ENCODE measurements around the gene APEH.
"Not testable (repeated sequence)": the region's sequence is repeated elsewhere in the genome, so short reads cannot be mapped to it uniquely, and the experiment has no call there.

Gene APEH

DNA sequence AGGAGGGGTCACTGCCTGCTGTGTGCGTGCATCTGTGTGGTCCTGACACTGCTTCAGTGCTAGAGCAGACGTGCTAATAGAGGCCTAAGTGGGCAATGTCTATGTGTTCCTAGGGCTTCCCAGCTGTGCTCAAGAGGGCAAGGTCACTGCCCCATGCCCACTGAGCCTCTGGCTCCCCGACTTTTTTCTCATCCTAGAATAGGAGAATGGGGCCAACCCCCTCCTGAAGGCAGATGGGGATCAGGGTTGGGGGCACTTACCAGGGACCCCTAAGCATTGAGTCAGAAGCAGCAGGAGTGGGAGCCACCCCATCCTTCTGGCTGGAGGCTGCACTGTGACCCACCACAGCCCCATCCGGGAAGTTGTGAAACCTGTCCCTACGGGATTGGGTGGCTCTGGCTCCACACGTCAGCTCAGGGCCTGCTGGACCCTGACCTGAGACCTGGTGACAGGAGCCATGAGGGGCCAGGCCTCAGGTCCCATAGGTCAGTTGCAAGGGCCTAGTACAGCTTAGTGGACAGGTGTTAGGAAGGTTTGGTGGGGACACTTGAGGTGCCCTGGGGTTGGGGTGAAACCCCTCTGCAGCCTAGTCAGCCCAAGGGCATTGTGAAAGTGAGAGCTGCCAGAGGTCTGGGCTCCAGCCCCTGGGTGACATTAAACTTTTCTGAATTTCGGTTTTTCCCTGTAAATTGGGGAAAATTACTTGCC lies 14.3 kb downstream of the APEH start:
- Histone ChIP-seq H3K27me3 (replicated peaks in 2 of 5; ENCODE audit: control insufficient read depth in 4 of 5, insufficient read depth in 5 of 5, low read length in 4 of 5) (peaks cover 0 to 14% (median 2%) of the 10 kb centered on the region in 5 experiments), H3K36me3 (ENCODE audit: control insufficient read depth in 4 of 4, insufficient read depth in 4 of 4, low read length in 3 of 4) (peaks cover 2 to 10% (median 5%) of the 10 kb centered on the region in 4 experiments), H3K4me3 (ENCODE audit: control insufficient read depth in 1 of 7, extremely low read depth in 1 of 7, insufficient read depth in 4 of 7, low read depth in 2 of 7, low read length in 6 of 7) (peak overlapping the region in 6 of 7 experiments; percentile 80 to 91 (median 85)), H3K4me1 (ENCODE audit: control extremely low read depth in 1 of 4, control insufficient read depth in 4 of 4, insufficient read depth in 4 of 4, low read length in 3 of 4) (peaks cover 0 to 30% (median 25%) of the 10 kb centered on the region in 4 experiments), H3K27ac (ENCODE audit: insufficient read depth in 1 of 2, low read depth in 1 of 2, low read length in 2 of 2, poor library complexity in 1 of 2, severe bottlenecking in 2 of 2) (peak overlapping the region in 1 of 2 experiments; percentile 83)
- DNase-seq; CTCF ChIA-PET; H3K9me3 ChIP-seq (ENCODE audit: control extremely low read depth in 1 of 5, control insufficient read depth in 4 of 5, insufficient read depth in 2 of 5, low read depth in 1 of 5, low read length in 4 of 5): not testable (repeated sequence)
- POLR2A ChIA-PET, result interaction anchor here (0.6 kb wide), 1 partner anchor 24 kb away, joined by 3 read pairs; no protein-coding TSS in a partner anchor
- WGBS (ENCODE audit: insufficient coverage), result 100% methylated on average over 4 of the region's 7 CpGs

DNA sequence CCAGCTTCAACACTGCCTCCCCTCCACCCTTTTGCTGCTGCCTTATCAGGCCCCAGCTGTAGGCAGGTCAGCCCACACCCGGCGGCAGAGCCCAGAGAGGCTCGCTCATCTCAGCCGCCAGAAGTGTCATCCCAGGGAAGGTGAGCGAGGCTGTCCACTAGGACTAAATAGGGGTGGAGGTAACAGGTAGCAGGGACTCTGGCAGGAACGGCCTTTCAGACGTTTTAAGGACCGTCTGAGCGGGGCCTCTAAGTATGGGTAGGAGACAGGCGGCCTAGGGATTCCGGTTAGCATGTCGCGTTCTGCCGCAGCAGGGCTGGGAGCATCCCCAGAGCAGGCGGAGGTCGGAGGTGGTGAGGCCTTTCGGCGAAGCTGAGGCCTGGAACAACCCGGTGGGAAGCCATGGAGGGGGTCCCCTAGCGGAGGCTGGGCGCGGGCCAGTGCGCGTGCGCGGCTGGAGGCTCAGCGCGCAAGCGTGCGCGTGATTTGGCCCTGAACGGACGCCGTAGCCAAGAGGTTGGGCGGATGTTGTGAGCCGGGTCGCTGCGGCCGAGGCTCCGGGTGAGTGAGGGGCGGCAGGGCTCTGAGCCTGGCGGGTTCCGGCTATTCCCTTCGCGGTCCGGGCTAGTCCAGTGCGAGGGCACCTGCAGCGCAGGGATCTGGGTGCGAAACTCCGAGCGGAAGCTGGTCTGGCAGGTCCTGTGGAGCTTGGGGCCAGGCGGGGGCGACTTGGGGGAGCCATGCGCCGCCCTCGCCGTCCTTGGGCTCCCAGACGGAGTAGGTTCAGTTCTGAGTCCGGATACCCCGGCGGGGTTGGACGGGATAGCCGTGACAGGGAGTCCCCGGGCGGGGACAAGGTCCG lies 15.1 kb downstream of the APEH start, which contains the start of the genes MST1 and RNF123:
Gene MST1 (minus strand): TSS at position 429 of the 862 bp plus-strand sequence. CDS start 783 bp downstream, outside the sequence.
Gene RNF123 (plus strand): TSS at position 512 of the 862 bp plus-strand sequence. CDS start 1,609 bp downstream, outside the sequence.
- peaks cover 0 to 30% (median 25%) of the 10 kb centered on the region in 4 experiments for H3K4me1 ChIP-seq (ENCODE audit: control extremely low read depth in 1 of 4, control insufficient read depth in 4 of 4, insufficient read depth in 4 of 4, low read length in 3 of 4)
- H3K4me3 ChIP-seq (ENCODE audit: control insufficient read depth in 1 of 7, extremely low read depth in 1 of 7, insufficient read depth in 4 of 7, low read depth in 2 of 7, low read length in 6 of 7), result peak within 1 kb of the TSS; percentile 78 to 91 (median 82)
- peaks cover 0 to 14% (median 2%) of the 10 kb centered on the region in 5 experiments for H3K27me3 ChIP-seq (replicated peaks in 2 of 5; ENCODE audit: control insufficient read depth in 4 of 5, insufficient read depth in 5 of 5, low read length in 4 of 5)
- peak within 1 kb of the TSS; percentile 70 to 83 for H3K27ac ChIP-seq (ENCODE audit: insufficient read depth in 1 of 2, low read depth in 1 of 2, low read length in 2 of 2, poor library complexity in 1 of 2, severe bottlenecking in 2 of 2)
- H3K36me3 ChIP-seq (ENCODE audit: control insufficient read depth in 4 of 4, insufficient read depth in 4 of 4, low read length in 3 of 4), result peaks cover 0 to 4% (median 1%) of the 10 kb centered on the region in 4 experiments
- ChIA-PET CTCF (interaction anchor here (0.6 to 0.7 kb wide), 2 partner anchors 11 to 18 kb away, joined by 3 read pairs; no protein-coding TSS in a partner anchor), POLR2A (interaction anchor here (0.6 kb wide), 1 partner anchor 23 kb away, joined by 3 read pairs; no protein-coding TSS in a partner anchor)
- H3K9me3 ChIP-seq (ENCODE audit: control extremely low read depth in 1 of 5, control insufficient read depth in 4 of 5, insufficient read depth in 2 of 5, low read depth in 1 of 5, low read length in 4 of 5), result no peaks in the 10 kb centered on the region
- WGBS (ENCODE audit: insufficient coverage), result under 1% methylated on average over 47 of the region's 66 CpGs
- peak; percentile 91 to 94 (median 93) for DNase-seq

- CTCF ChIA-PET, result interaction anchor here (0.6 kb wide), 1 partner anchor 12 kb away, joined by 3 read pairs; no protein-coding TSS in a partner anchor
- peak overlapping the region; percentile 78 to 91 (median 82) for H3K4me3 ChIP-seq (ENCODE audit: control insufficient read depth in 1 of 7, extremely low read depth in 1 of 7, insufficient read depth in 4 of 7, low read depth in 2 of 7, low read length in 6 of 7)
- peaks cover 0 to 12% (median 2%) of the 10 kb centered on the region in 5 experiments for H3K27me3 ChIP-seq (replicated peaks in 2 of 5; ENCODE audit: control insufficient read depth in 4 of 5, insufficient read depth in 5 of 5, low read length in 4 of 5)
- peak; percentile 20 to 57 (median 41) for DNase-seq
- WGBS (ENCODE audit: insufficient coverage), result 10% methylated on average over 4 of the region's 16 CpGs
- peaks cover 0 to 30% (median 25%) of the 10 kb centered on the region in 4 experiments for H3K4me1 ChIP-seq (ENCODE audit: control extremely low read depth in 1 of 4, control insufficient read depth in 4 of 4, insufficient read depth in 4 of 4, low read length in 3 of 4)
- H3K9me3 ChIP-seq (ENCODE audit: control extremely low read depth in 1 of 5, control insufficient read depth in 4 of 5, insufficient read depth in 2 of 5, low read depth in 1 of 5, low read length in 4 of 5); H3K36me3 ChIP-seq (ENCODE audit: control insufficient read depth in 4 of 4, insufficient read depth in 4 of 4, low read length in 3 of 4); POLR2A ChIA-PET: not testable (repeated sequence)
- peak overlapping the region; percentile 70 to 83 for H3K27ac ChIP-seq (ENCODE audit: insufficient read depth in 1 of 2, low read depth in 1 of 2, low read length in 2 of 2, poor library complexity in 1 of 2, severe bottlenecking in 2 of 2)
Observed at GRCh38 chr3:49689908-49690624, 15.9 kb downstream of the APEH start.

DNA sequence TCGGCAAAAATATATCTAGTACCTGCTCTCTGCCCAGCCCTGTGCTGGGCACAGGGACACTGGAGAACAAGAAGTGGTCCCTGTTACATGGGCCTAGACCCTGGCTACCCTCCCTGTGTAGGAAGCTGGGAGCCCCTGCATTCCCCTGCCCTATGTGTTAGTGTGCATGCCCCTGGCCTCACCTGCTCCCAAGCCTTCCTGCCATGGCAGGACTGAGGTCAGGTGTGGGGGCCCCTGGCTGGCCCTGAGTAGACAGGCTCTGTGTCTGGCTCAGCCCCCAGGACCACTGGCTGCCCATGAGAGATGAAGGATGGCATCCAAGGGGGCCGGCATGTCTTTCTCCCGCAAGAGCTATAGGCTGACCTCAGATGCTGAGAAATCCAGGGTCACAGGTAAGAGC lies 16.7 kb downstream of the APEH start:
- H3K36me3 ChIP-seq (ENCODE audit: control insufficient read depth in 4 of 4, insufficient read depth in 4 of 4, low read length in 3 of 4); POLR2A ChIA-PET; H3K27me3 ChIP-seq (replicated peaks in 2 of 5; ENCODE audit: control insufficient read depth in 4 of 5, insufficient read depth in 5 of 5, low read length in 4 of 5); H3K4me3 ChIP-seq (ENCODE audit: control insufficient read depth in 1 of 7, extremely low read depth in 1 of 7, insufficient read depth in 4 of 7, low read depth in 2 of 7, low read length in 6 of 7); H3K27ac ChIP-seq (ENCODE audit: insufficient read depth in 1 of 2, low read depth in 1 of 2, low read length in 2 of 2, poor library complexity in 1 of 2, severe bottlenecking in 2 of 2); DNase-seq; CTCF ChIA-PET; H3K9me3 ChIP-seq (ENCODE audit: control extremely low read depth in 1 of 5, control insufficient read depth in 4 of 5, insufficient read depth in 2 of 5, low read depth in 1 of 5, low read length in 4 of 5): not testable (repeated sequence)
- H3K4me1 ChIP-seq (ENCODE audit: control extremely low read depth in 1 of 4, control insufficient read depth in 4 of 4, insufficient read depth in 4 of 4, low read length in 3 of 4), result peaks cover 0 to 30% (median 24%) of the 10 kb centered on the region in 4 experiments
- WGBS (ENCODE audit: insufficient coverage), result 100% methylated on average over 1 of the region's 3 CpGs

DNA sequence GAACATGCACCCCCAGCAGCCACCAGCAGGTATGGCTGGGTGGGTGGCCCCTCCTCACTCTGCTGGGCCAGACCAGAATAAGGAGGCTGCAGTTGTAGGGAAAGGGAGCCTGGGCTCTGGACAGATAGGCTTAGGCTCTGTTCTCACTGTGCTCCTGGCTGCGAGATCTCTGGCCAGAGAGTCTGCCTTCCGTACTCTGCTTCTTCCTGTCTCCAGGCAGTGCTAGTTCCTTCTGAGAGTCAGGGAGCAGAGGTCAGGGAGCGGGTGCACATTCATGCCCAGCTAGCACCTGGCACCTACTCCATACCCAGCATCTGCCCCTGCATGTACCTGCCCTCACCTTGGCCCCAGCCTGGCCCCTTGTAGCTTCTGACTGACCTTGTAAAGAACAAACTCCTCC lies 17.3 kb downstream of the APEH start:
- CTCF ChIA-PET; H3K4me3 ChIP-seq (ENCODE audit: control insufficient read depth in 1 of 7, extremely low read depth in 1 of 7, insufficient read depth in 4 of 7, low read depth in 2 of 7, low read length in 6 of 7); POLR2A ChIA-PET; H3K27ac ChIP-seq (ENCODE audit: insufficient read depth in 1 of 2, low read depth in 1 of 2, low read length in 2 of 2, poor library complexity in 1 of 2, severe bottlenecking in 2 of 2); H3K27me3 ChIP-seq (replicated peaks in 2 of 5; ENCODE audit: control insufficient read depth in 4 of 5, insufficient read depth in 5 of 5, low read length in 4 of 5); DNase-seq; H3K9me3 ChIP-seq (ENCODE audit: control extremely low read depth in 1 of 5, control insufficient read depth in 4 of 5, insufficient read depth in 2 of 5, low read depth in 1 of 5, low read length in 4 of 5); H3K36me3 ChIP-seq (ENCODE audit: control insufficient read depth in 4 of 4, insufficient read depth in 4 of 4, low read length in 3 of 4): not testable (repeated sequence)
- peaks cover 0 to 30% (median 23%) of the 10 kb centered on the region in 4 experiments for H3K4me1 ChIP-seq (ENCODE audit: control extremely low read depth in 1 of 4, control insufficient read depth in 4 of 4, insufficient read depth in 4 of 4, low read length in 3 of 4)
- WGBS (ENCODE audit: insufficient coverage), result 90% methylated on average over 2 of the region's 3 CpGs

DNA sequence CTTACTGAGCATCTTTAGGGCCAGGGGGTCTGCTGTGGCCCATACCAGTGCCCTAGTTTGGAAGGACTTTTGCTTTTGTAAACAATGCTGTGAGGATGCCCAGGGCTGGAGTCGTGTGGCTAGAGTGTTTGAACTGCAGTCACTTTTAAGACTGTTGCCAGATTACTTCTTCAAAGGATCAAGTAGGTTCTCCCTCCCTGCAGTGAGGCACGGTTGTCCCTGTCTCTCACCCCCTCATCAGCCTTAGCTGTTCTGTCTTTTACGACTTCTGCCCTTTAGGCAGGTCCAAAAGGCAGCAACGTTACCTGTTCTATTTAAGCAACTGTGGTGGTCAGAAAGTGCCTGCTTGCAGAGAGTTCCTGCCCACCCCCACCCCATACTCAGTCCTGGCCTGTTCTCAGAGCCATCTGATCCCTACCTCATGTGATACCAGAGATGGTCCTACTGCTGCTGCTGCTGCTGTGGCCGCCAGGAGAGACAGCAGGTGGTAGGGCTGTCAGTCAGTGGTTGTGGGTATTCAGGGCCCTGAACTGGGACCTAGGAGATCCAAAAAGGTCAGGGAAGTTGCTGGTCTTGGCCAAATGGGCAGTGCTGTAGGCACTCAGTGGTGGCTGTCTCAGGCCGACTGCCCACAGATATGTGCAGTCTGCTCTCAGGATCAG lies 20.4 kb downstream of the APEH start:
- H3K36me3 ChIP-seq (ENCODE audit: control insufficient read depth in 4 of 4, insufficient read depth in 4 of 4, low read length in 3 of 4), result peaks cover 0 to 23% (median 13%) of the 10 kb centered on the region in 4 experiments
- H3K27ac ChIP-seq (ENCODE audit: insufficient read depth in 1 of 2, low read depth in 1 of 2, low read length in 2 of 2, poor library complexity in 1 of 2, severe bottlenecking in 2 of 2); DNase-seq; CTCF ChIA-PET; H3K9me3 ChIP-seq (ENCODE audit: control extremely low read depth in 1 of 5, control insufficient read depth in 4 of 5, insufficient read depth in 2 of 5, low read depth in 1 of 5, low read length in 4 of 5); H3K27me3 ChIP-seq (replicated peaks in 2 of 5; ENCODE audit: control insufficient read depth in 4 of 5, insufficient read depth in 5 of 5, low read length in 4 of 5); H3K4me3 ChIP-seq (ENCODE audit: control insufficient read depth in 1 of 7, extremely low read depth in 1 of 7, insufficient read depth in 4 of 7, low read depth in 2 of 7, low read length in 6 of 7): not testable (repeated sequence)
- WGBS (ENCODE audit: insufficient coverage), result 96% methylated on average over 4 of the region's 6 CpGs
- POLR2A ChIA-PET, result interaction anchor here (0.6 kb wide), 2 partner anchors 343 to 706 kb away, joined by 3 to 4 read pairs; no protein-coding TSS in a partner anchor
- peaks cover 0 to 18% (median 14%) of the 10 kb centered on the region in 4 experiments for H3K4me1 ChIP-seq (ENCODE audit: control extremely low read depth in 1 of 4, control insufficient read depth in 4 of 4, insufficient read depth in 4 of 4, low read length in 3 of 4)

Measured in common myeloid progenitor, CD34-positive (primary cell).